ENCODE measurements around the gene PCSK2.

PCSK2 gene

DNA sequence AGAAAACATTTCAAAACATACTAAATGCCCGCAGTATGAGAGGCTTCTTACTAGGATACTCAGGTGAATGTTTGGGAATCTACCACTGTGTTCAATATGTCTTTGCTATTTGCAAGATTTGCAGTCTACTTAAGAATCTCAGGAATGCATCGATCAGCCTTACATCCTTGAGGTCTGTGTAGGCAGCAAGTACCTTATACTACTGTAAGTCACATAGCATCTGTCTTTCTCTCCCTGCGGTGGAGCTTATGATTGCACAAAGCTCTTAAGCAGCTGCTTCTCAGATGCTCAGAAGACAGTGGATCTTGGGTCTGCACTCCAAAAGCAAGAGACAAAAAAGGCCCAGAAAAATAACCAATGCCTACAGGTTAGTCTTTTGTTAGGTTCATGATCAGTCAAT, 21.4 kb downstream of the PCSK2 start:
- Histone ChIP-seq H4K20me1 (ENCODE audit: control insufficient read depth, insufficient read depth, low read depth, low read length) (no peaks in the 10 kb centered on the region), H3K27me3 (ENCODE audit: control insufficient read depth, low read length) (no peaks in the 10 kb centered on the region), H3K79me2 (ENCODE audit: control insufficient read depth, low read length) (no peaks in the 10 kb centered on the region), H3F3A (ENCODE audit: control insufficient read depth, insufficient read depth) (no peaks in the 10 kb centered on the region), H3K9me3 (ENCODE audit: control insufficient read depth, insufficient read depth, low read length) (no peaks in the 10 kb centered on the region), H3K4me2 (ENCODE audit: low read length) (no peak overlapping the region), H3K36me3 (ENCODE audit: control insufficient read depth, low read length) (no peaks in the 10 kb centered on the region), H3K9me2 (replicated peaks; ENCODE audit: control insufficient read depth, low read length) (no peaks in the 10 kb centered on the region), H3K27ac (ENCODE audit: low read depth, low read length) (no peak overlapping the region), H3K4me3 (ENCODE audit: low read length) (no peak overlapping the region), H3K4me1 (ENCODE audit: control insufficient read depth, low read length) (no peaks in the 10 kb centered on the region)
- TF ChIP-seq, protein P1, sequence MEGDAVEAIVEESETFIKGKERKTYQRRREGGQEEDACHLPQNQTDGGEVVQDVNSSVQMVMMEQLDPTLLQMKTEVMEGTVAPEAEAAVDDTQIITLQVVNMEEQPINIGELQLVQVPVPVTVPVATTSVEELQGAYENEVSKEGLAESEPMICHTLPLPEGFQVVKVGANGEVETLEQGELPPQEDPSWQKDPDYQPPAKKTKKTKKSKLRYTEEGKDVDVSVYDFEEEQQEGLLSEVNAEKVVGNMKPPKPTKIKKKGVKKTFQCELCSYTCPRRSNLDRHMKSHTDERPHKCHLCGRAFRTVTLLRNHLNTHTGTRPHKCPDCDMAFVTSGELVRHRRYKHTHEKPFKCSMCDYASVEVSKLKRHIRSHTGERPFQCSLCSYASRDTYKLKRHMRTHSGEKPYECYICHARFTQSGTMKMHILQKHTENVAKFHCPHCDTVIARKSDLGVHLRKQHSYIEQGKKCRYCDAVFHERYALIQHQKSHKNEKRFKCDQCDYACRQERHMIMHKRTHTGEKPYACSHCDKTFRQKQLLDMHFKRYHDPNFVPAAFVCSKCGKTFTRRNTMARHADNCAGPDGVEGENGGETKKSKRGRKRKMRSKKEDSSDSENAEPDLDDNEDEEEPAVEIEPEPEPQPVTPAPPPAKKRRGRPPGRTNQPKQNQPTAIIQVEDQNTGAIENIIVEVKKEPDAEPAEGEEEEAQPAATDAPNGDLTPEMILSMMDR (IDR thresholded peaks at IDR 0.05; ENCODE audit: low read depth, low read length, poor library complexity, severe bottlenecking) = no peak
- TF ChIP-seq EZH2phosphoT487 (IDR thresholded peaks at IDR 0.05; ENCODE audit: borderline replicate concordance, low read length) = no peak

DNA sequence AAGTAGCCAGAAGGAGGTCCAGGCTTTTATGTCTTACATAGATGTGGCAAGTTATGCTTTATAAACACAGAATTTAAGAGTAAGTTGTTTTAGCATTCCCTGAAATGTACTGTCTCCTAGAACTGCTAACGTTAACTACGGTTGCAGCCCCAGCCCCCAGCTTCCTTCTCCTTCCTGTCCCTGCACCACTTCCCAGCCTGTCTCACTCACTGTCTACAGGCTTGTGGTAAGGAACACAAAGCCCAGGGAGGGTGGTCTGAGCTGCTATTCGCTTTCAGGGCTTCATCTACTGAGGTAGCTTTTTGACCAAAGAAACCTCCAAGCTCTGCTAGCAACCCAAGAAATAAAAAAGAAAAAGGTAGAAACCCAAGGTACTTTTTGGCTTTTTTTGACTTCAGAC, 35.9 kb downstream of the PCSK2 start:
- Histone ChIP-seq H3K9me3 (ENCODE audit: control insufficient read depth, insufficient read depth, low read length) (no peaks in the 10 kb centered on the region), H3K4me3 (ENCODE audit: low read length) (no peak overlapping the region), H3K27ac (ENCODE audit: low read depth, low read length) (no peak overlapping the region), H3K79me2 (ENCODE audit: control insufficient read depth, low read length) (no peaks in the 10 kb centered on the region), H3K36me3 (ENCODE audit: control insufficient read depth, low read length) (no peaks in the 10 kb centered on the region), H3K27me3 (ENCODE audit: control insufficient read depth, low read length) (no peaks in the 10 kb centered on the region), H3F3A (ENCODE audit: control insufficient read depth, insufficient read depth) (no peaks in the 10 kb centered on the region), H3K9me2 (replicated peaks; ENCODE audit: control insufficient read depth, low read length) (no peaks in the 10 kb centered on the region), H4K20me1 (ENCODE audit: control insufficient read depth, insufficient read depth, low read depth, low read length) (no peaks in the 10 kb centered on the region), H3K4me2 (ENCODE audit: low read length) (no peak overlapping the region), H3K4me1 (ENCODE audit: control insufficient read depth, low read length) (no peaks in the 10 kb centered on the region)
- TF ChIP-seq EZH2phosphoT487 (IDR thresholded peaks at IDR 0.05; ENCODE audit: borderline replicate concordance, low read length) = no peak

DNA sequence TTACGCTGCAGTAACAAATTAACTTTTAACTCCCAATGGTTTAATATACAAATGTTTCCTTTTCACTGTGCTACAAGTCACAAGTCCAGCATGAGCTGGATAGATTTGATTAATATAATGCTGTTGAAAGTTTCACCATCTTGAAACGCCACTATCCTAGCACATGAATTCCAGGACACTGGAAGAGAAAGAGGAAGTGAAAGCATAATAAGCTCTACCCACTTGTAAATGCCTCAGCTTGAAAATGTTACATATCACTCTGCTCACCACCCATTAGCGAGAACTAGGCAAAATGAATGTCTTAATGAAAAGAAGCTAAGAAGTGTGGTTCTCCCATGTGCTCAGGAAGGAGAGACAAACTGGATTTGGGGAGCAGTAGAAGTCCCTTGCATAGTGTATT, 46.9 kb downstream of the PCSK2 start:
- H3K36me3 ChIP-seq (ENCODE audit: control insufficient read depth, low read length) = no peaks in the 10 kb centered on the region
- no peaks in the 10 kb centered on the region for H3K27me3 ChIP-seq (ENCODE audit: control insufficient read depth, low read length)
- no peaks in the 10 kb centered on the region for H3K9me3 ChIP-seq (ENCODE audit: control insufficient read depth, insufficient read depth, low read length)
- no peaks in the 10 kb centered on the region for H3K4me1 ChIP-seq (ENCODE audit: control insufficient read depth, low read length)
- no peak overlapping the region for H3K27ac ChIP-seq (ENCODE audit: low read depth, low read length)
- H3K4me2 ChIP-seq (ENCODE audit: low read length) = no peak overlapping the region
- no peak overlapping the region for H3K4me3 ChIP-seq (ENCODE audit: low read length)
- TF ChIP-seq EZH2phosphoT487 (IDR thresholded peaks at IDR 0.05; ENCODE audit: borderline replicate concordance, low read length) = no peak
- TF ChIP-seq, protein P1 (IDR thresholded peaks at IDR 0.05; ENCODE audit: low read depth, low read length, poor library complexity, severe bottlenecking) = no peak
- H3K9me2 ChIP-seq (replicated peaks; ENCODE audit: control insufficient read depth, low read length) = no peaks in the 10 kb centered on the region
- no peaks in the 10 kb centered on the region for H3F3A ChIP-seq (ENCODE audit: control insufficient read depth, insufficient read depth)
- H4K20me1 ChIP-seq (ENCODE audit: control insufficient read depth, insufficient read depth, low read depth, low read length) = no peaks in the 10 kb centered on the region
- no peaks in the 10 kb centered on the region for H3K79me2 ChIP-seq (ENCODE audit: control insufficient read depth, low read length)

DNA sequence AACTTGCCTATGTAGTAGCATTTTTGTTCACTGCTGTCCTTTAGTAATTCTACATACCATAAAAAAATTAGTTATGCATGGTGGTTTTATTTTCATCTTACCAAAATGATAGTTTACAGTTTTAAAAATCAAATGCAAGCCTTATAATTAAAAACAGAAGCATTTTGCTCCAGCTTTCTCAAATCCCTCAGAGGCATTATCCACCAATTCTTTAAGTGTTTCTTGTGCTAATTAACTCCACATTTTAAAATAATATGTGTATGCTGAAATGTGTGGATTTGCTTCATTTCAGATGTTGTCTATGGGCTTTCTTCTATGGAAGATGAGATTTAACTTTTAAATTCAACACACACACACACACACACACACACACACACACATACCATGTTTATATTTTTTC, 49.3 kb downstream of the PCSK2 start:
- no peak overlapping the region for H3K4me3 ChIP-seq (ENCODE audit: low read length)
- no peaks in the 10 kb centered on the region for H3F3A ChIP-seq (ENCODE audit: control insufficient read depth, insufficient read depth)
- H3K79me2 ChIP-seq (ENCODE audit: control insufficient read depth, low read length) = no peaks in the 10 kb centered on the region
- H3K9me2 ChIP-seq (replicated peaks; ENCODE audit: control insufficient read depth, low read length) = no peaks in the 10 kb centered on the region
- no peak overlapping the region for H3K27ac ChIP-seq (ENCODE audit: low read depth, low read length)
- no peak overlapping the region for H3K4me2 ChIP-seq (ENCODE audit: low read length)
- H3K9me3 ChIP-seq (ENCODE audit: control insufficient read depth, insufficient read depth, low read length) = no peaks in the 10 kb centered on the region
- no peaks in the 10 kb centered on the region for H3K27me3 ChIP-seq (ENCODE audit: control insufficient read depth, low read length)
- H3K4me1 ChIP-seq (ENCODE audit: control insufficient read depth, low read length) = no peaks in the 10 kb centered on the region
- H3K36me3 ChIP-seq (ENCODE audit: control insufficient read depth, low read length) = no peaks in the 10 kb centered on the region
- TF ChIP-seq, protein P1 (IDR thresholded peaks at IDR 0.05; ENCODE audit: low read depth, low read length, poor library complexity, severe bottlenecking) = no peak
- no peak for TF ChIP-seq EZH2phosphoT487 (IDR thresholded peaks at IDR 0.05; ENCODE audit: borderline replicate concordance, low read length)
- no peaks in the 10 kb centered on the region for H4K20me1 ChIP-seq (ENCODE audit: control insufficient read depth, insufficient read depth, low read depth, low read length)
